ENCODE data around the gene ZBTB40. TPM values are rescaled to one million over a fixed set of nuclear protein-coding genes. Genes with fewer than 3 reads are reported as not detected.

Gene ZBTB40
- total RNA-seq, 4 donors from 2014 or later = 5.9 to 14.3 (median 8.8) TPM

DNA sequence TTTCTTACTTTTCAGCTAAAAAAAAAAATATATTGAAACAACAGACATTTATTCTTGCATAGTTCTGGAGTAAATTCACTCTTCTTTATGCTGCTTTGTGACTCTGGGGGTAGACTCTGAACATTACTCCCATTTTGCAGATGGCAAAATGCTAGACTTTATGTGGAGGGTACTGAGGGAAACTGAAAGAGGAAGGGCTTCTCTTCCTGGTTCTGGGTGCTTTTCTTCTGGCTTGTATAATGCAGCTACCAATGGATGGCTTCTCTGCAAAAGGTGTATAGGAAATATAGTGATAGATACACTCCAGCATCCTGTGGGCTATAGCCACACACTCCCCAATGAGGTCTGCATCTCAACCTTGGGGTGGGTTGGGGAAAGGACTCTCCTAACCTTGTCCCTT, 19.7 kb upstream of the ZBTB40 start:
- Histone ChIP-seq H3K9me3 (no peaks in the 10 kb centered on the region), H3K4me1 (no peaks in the 10 kb centered on the region), H3K36me3 (no peaks in the 10 kb centered on the region), H3K27me3 (peaks cover 0 to 7% (median 0%) of the 10 kb centered on the region in 4 donors), H3K27ac (no peak overlapping the region), H3K4me3 (no peak overlapping the region)
- no peak for TF ChIP-seq POLR2A (IDR thresholded peaks at IDR 0.05)
- TF ChIP-seq CTCF (IDR thresholded peaks at IDR 0.05) = no peak
- DNase-seq = no peak
- intact Hi-C loops (cut with DNase I) = no loop called here

GRCh38 chr1:22434717-22435116, 16.9 kb upstream of the ZBTB40 start:
- Histone ChIP-seq H3K4me1 (no peaks in the 10 kb centered on the region), H3K9me3 (peaks cover 0 to 2% (median 0%) of the 10 kb centered on the region in 3 donors), H3K36me3 (no peaks in the 10 kb centered on the region), H3K27ac (no peak overlapping the region), H3K4me3 (no peak overlapping the region), H3K27me3 (peaks cover 0 to 7% (median 0%) of the 10 kb centered on the region in 4 donors)
- DNase-seq = no peak
- TF ChIP-seq CTCF (IDR thresholded peaks at IDR 0.05) = no peak
- TF ChIP-seq POLR2A (IDR thresholded peaks at IDR 0.05) = no peak
- intact Hi-C loops (cut with DNase I) = no loop called here
- WGBS, 2 donors = 32 to 47% methylated on average over 6 of the region's 6 CpGs

DNA sequence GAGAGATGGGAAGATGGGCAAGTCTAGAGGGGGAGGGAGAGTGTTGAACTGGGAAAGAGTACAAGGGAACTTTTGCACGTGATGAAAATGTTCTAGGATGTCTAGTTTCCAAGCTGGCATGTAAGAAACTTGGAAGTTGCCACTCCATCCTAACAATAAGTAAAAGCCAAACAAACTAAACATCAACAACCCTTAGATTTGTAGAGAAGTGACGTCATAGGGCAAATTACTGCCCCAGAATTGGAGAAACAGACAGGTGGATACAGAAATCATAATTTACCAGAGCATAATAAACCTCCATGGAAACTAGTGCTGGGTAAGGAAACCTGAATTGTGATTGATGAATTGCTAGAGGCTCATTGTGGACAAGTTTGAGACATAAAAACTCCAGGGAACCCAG, 14.7 kb upstream of the ZBTB40 start:
- intact Hi-C loops (cut with DNase I) = no loop called here

DNA sequence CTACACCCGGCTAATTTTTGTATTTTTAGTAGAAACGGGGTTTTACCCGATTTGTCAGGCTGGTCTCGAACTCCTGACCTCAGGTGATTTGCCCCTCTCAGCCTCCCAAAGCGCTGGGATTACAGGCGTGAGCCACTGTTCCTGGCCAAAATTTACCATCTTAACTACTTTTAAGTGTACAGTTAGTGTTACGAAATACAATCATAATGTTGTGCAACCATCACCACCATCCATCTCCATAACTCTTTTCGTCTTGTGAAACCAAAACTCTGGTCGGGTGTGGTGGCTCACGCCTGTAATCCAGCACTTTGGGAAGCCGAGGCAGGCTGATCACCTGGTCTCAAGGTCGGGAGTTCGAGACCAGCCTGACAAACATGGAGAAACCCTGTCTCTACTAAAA, 14.1 kb upstream of the ZBTB40 start:
- no peak for DNase-seq
- TF ChIP-seq POLR2A (IDR thresholded peaks at IDR 0.05) (no peak), CTCF (IDR thresholded peaks at IDR 0.05) (no peak)
- Histone ChIP-seq H3K27me3 (peaks cover 0 to 7% (median 0%) of the 10 kb centered on the region in 4 donors), H3K4me1 (no peaks in the 10 kb centered on the region), H3K27ac (no peak overlapping the region), H3K36me3 (no peaks in the 10 kb centered on the region), H3K4me3 (no peak overlapping the region), H3K9me3 (peaks cover 0 to 16% (median 13%) of the 10 kb centered on the region in 3 donors)
- 72 to 89% methylated on average over 12 to 13 of the region's 13 CpGs for WGBS, 2 donors
- intact Hi-C loops (cut with DNase I) = no loop called here

More for the DNA sequence above, 14.7 kb upstream of the ZBTB40 start:
- Histone ChIP-seq H3K4me1 (no peaks in the 10 kb centered on the region), H3K9me3 (peaks cover 0 to 16% (median 13%) of the 10 kb centered on the region in 3 donors), H3K27me3 (peaks cover 0 to 7% (median 0%) of the 10 kb centered on the region in 4 donors), H3K4me3 (no peak overlapping the region), H3K27ac (no peak overlapping the region), H3K36me3 (no peaks in the 10 kb centered on the region)
- 73 to 76% methylated on average over 2 of the region's 2 CpGs for WGBS, 2 donors
- DNase-seq = no peak
- no peak for TF ChIP-seq CTCF (IDR thresholded peaks at IDR 0.05)
- no peak for TF ChIP-seq POLR2A (IDR thresholded peaks at IDR 0.05)

- Histone ChIP-seq H3K9me3 (peaks cover 0 to 16% (median 13%) of the 10 kb centered on the region in 3 donors), H3K36me3 (no peaks in the 10 kb centered on the region), H3K4me1 (no peaks in the 10 kb centered on the region), H3K4me3 (no peak overlapping the region), H3K27me3 (no peaks in the 10 kb centered on the region), H3K27ac (no peak overlapping the region)
- DNase-seq = no peak
- intact Hi-C loops (cut with DNase I) = no loop called here
- TF ChIP-seq CTCF (IDR thresholded peaks at IDR 0.05) (no peak), POLR2A (IDR thresholded peaks at IDR 0.05) (no peak)
These were observed 11.1 kb upstream of the ZBTB40 start for GRCh38 chr1:22440582-22440981.

Data from esophagus squamous epithelium (tissue), 5 donors.